HG02970 (cell line): ENCODE measurements around the gene GPR37L1.
"Not testable (repeated sequence)": the region's sequence is repeated elsewhere in the genome, so short reads cannot be mapped to it uniquely, and the experiment has no call there.

Source experiments
- ATAC-seq: cut with Tn5 transposase; IDR thresholded peaks from one replicate; pipeline ENCODE4 v1.9.1; 2021; ENCODE audit warnings: mild to moderate bottlenecking, moderate library complexity, moderate number of reproducible peaks; ENCODE audit not compliant: unreplicated experiment, low FRiP score

GPR37L1 gene

GRCh38 chr1:202131956-202132821 is 9.5 kb downstream of the GPR37L1 start:
- ATAC-seq: no peak

- ATAC-seq: no peak
These were observed 10.3 kb downstream of the GPR37L1 start for GRCh38 chr1:202133001-202133400.

DNA sequence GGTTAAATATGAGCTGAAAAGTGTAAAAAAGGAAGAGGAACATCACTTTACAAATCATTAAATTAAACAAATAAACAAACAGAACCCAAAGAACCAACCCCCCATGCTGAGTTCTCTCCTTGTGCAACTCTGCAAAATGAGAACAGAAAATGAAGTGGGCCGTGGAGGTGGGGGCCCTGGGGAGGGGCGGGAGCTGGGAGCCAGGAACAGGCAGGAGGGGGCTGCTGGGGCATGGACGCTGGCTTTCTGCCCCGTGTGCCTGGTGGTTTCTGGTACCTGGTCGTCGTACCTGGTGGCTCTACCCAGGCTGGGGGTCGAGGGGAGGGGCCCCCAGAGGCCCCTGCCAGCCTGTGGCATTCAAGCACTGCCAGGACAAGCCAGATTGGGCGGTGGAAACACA is 10.8 kb downstream of the GPR37L1 start:
- no peak for ATAC-seq

- ATAC-seq: no peak
These were observed 11.3 kb downstream of the GPR37L1 start for GRCh38 chr1:202133989-202134388.

DNA sequence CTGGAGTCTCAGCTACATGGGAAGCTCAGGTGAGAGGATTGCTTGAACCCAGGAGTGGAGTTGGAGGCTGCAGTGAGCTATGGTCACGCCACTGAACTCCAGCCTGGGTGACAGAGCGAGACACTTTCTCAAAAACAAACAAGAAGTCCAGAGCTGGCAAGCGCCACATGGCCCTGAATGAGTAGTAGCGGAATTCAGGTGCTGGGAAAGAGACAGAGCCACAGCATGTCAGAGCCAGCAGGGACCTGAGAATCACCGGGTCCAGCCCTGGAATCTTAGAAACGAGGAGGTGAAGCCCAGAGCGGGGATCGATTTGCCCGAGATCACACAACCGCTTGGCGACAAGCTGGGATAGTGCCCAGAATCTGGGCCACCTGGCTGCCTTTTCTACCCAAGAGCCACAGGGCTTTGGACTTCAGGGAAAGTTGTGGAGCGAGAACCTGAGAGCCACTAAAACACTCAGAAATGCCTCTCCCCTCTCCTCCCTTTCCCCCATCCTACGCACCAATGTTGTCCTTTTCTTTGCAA is 12.0 kb downstream of the GPR37L1 start:
- no peak for ATAC-seq

DNA sequence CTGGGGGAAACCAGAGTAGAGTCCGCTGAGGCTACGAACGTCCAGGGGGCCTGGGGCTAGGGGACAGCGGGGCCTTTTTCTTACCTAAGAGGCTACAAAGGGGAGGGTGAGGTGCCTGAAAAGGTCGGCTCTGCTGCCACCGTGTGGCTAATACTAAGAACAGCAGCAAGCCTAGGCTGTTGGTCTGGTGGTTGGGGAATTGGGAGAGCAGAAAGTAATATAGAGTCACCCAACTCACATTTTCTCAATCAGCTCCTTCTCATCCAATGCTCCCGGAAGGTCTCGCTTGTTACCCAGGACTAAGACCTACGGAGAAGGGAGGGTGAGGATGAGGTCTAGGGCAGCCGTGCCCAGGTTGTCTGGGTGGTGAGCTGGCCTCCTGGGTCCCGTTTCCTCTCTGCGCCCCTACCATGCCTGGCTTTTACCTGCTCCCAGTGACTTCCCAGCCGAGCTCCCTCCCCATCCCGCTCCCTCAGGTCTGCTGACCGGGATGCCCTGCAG is 12.6 kb downstream of the GPR37L1 start:
- ATAC-seq: no peak

- ATAC-seq: no peak
These were observed 18.1 kb downstream of the GPR37L1 start for GRCh38 chr1:202140833-202141232.

GRCh38 chr1:202141468-202141867 is 18.8 kb downstream of the GPR37L1 start:
- not testable (repeated sequence) for ATAC-seq

DNA sequence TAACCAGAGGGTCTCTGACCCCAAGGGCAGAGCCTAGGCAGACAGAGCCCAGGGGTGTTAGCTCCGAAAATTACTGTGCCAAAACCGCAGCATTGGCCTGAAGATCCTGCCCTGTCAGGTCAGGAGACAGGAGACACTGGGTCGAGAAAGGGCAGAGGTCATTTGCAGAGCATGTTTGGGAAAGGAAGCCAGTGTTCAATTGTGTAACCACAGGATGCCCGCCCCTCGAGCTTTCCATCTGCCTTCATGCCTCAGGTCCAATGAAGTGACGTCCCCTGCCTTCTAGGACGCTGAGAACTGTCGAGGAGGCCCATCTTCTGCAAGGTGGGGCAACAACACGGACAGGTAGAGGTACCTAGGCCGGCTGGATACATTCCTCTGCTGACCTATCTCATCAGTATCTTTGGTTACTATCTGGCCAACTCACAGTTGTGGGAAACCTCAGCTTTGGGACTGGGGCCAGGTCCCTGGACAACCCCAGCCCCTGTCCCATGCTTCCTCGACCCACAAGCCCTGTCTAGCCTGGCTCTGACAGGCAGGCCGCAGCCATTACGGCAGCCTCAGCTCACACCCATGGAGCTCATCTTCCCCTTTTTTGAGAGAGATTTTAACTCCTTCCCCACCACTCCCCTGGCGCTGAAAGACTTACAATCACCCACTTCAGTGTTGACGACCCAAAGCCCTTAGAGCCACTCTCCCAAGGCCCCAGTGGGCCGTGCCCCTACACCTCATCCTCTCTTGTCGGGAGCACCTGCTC is 20.5 kb downstream of the GPR37L1 start:
- ATAC-seq: peak; percentile 23

- ATAC-seq: peak; percentile 42
These were observed 21.2 kb downstream of the GPR37L1 start for GRCh38 chr1:202143768-202144401.

DNA sequence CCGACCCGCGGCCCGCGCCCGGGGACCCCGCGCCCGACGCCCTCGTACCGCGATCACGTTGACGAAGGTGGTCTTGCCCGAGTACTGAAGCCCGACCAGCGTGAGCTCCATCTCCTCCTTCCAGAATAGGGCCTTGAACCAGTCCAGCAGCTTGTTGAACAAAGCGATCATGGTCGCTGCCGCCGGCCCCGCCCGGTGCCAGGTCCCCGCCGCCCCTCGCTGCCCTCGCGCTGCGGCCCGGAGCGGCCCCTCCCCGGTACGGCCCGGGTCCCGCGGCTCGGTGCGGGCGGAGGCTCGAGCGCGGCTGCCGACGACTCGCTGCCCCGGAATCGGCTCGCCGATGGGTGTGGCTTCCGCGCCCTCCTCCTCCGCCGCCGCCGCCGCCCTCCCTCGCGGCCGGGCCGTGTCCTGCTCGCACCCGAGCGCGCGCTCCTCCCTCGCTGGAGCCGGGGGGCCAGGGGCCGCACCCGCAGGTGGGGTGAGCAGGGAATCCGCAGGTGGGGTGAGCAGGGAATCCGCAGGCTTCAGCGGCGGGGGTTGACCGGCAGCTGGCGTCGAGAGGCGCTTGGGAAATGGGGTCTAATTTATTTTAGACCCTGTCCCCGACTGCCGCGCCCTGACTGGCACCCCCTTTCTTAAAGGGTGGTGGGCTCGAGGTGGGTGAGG is 21.8 kb downstream of the GPR37L1 start, which contains the start of gene ARL8A:
TSS of gene ARL8A (minus strand) at position 336 of the 666 bp plus-strand sequence. CDS start at position 171, 165 bp downstream.
- peak; percentile 63 for ATAC-seq

GRCh38 chr1:202145068-202145743 is 22.5 kb downstream of the GPR37L1 start:
- ATAC-seq: no peak

DNA sequence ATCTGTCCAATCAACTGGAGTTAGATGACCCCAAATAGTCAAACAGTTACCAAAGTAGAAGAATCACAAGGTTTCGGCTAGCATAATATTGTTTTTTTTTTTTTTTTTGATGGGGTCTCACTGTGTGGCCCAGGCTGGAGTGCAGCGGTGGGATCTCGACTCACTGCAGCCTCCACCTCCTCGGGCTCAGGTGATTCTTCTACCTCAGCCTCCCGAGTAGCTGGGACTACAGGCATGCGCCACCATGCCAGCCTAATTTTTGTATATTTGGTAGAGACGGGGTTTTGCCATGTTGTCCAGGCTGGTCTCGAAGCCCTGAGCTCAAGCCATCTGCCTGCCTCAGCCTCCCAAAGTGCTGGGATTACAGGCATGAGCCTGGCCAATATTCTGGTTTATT is 23.0 kb downstream of the GPR37L1 start:
- not testable (repeated sequence) for ATAC-seq

DNA sequence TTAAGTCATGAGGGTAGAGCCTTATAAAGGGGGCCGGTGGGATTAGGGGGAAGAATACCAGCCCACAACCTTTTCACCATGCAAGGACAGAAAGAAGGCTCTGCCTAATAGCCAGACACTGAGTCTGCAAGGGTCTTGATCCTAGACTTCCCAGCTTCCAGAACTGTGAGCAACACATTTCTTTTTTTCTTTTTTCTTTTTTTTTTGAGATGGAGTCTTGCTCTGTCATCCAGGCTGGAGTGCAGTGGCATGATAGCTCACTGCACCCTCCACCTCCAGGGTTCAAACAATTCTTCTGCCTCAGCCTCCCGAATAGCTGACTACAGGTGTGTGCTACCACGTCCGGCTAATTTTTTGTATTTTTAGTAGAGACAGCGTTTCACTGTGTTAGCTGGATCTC is 23.6 kb downstream of the GPR37L1 start:
- ATAC-seq: no peak

DNA sequence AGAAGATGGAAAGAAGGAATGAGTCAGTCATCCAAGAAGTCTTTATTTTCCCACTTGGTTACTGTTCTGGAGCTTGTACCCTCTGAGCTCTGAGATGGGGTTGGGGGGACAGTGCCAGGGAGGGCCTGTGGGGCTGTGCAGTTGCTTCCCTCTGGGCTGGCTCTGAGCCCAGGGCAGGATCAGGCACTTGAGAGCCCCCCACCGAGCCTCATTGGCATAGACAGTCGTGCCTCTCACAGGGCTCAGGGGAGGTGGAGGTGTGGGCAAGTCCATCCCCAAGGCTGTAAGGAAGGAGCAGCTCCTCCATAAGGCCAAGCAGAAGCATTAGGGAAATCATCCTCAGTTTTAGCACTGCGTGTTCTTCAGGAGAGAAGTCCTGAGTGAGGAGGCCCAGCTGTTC is 24.3 kb downstream of the GPR37L1 start:
- no peak for ATAC-seq

- no peak for ATAC-seq
These were observed 25.7 kb downstream of the GPR37L1 start for GRCh38 chr1:202148391-202148790.

GRCh38 chr1:202149566-202149965 is 26.8 kb downstream of the GPR37L1 start:
- ATAC-seq: no peak

GRCh38 chr1:202150187-202150586 is 27.5 kb downstream of the GPR37L1 start:
- no peak for ATAC-seq

GRCh38 chr1:202150602-202151001 is 27.9 kb downstream of the GPR37L1 start:
- no peak for ATAC-seq
